Measurements from ENCODE around the gene TCIRG1. TPM values are rescaled to one million over a fixed set of nuclear protein-coding genes. Genes with fewer than 3 reads are reported as not detected.

TCIRG1 gene
- total RNA-seq, 5 donors from 2014 or later (not counting 1 experiment from before 2014, with no cell fraction given): 184 to 292 (median 246) TPM

DNA sequence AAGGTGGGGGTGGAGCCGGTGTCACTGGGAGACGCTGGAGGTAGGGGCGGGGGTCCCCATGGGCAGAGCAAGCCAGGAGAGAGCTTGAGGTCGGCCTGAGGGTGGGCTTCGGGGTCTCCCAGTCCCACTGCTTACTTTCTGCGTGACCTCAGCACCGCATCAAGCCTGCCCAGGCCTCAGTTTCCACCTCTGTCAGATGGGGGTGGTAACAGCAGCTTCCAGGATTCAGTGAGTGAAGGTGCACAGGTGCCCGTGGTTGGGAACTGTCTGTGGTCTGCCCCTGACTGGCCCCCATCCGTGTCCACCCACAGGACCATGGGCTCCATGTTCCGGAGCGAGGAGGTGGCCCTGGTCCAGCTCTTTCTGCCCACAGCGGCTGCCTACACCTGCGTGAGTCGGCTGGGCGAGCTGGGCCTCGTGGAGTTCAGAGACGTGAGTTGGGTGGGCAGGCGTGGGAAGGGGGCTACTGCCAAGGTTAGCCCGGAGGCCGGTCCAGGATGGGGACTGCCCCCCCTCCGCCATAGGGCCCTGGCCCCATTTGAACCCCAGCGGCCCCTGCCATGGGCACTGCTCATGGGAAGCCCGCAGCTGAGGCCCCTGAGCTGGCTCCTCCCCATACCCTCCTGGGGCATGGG is 2.2 kb downstream of the TCIRG1 start:
- peaks cover 6 to 38% of the 10 kb centered on the region in 2 donors for H3K36me3 ChIP-seq (ENCODE audit: control insufficient read depth in 2 of 2, extremely low read depth in 1 of 2, insufficient read depth in 1 of 2, low read length in 1 of 2)
- no peaks in the 10 kb centered on the region for H3K9me3 Mint-ChIP-seq
- ChIA-PET POLR2A (interaction anchor here in 1 of 2 donors (0.6 kb wide), 1 partner anchor 50 kb away, joined by 4 read pairs; no protein-coding TSS in a partner anchor), CTCF (no interaction called here)
- H3K4me1 Mint-ChIP-seq: peaks cover 21 to 32% (median 21%) of the 10 kb centered on the region in 3 donors
- peak overlapping the region; percentile 84 to 93 (median 89) for H3K4me3 Mint-ChIP-seq
- DNase-seq: no peak
- H3K27me3 Mint-ChIP-seq: no peaks in the 10 kb centered on the region
- WGBS (ENCODE audit: insufficient coverage): 78% methylated on average over 15 of the region's 23 CpGs
- H3K4me1 ChIP-seq (ENCODE audit: control insufficient read depth in 1 of 2, extremely low read depth in 1 of 2, insufficient read depth in 2 of 2, low read length in 2 of 2): peaks cover 4 to 67% of the 10 kb centered on the region in 2 experiments
- ATAC-seq (replicated peaks in 1 of 4): no peak
- H3K4me3 ChIP-seq (ENCODE audit: control insufficient read depth in 1 of 2, extremely low read depth in 1 of 2, low read length in 1 of 2): peak overlapping the region; percentile 60 to 93
- H3K27ac ChIP-seq (ENCODE audit: low read length): peak overlapping the region; percentile 79
- H3K9me3 ChIP-seq: no peaks in the 10 kb centered on the region
- peak overlapping the region; percentile 91 to 94 for H3K27ac Mint-ChIP-seq
- no peaks in the 10 kb centered on the region for H3K27me3 ChIP-seq (replicated peaks in 1 of 2; ENCODE audit: control insufficient read depth in 2 of 2, extremely low read depth in 1 of 2, insufficient read depth in 2 of 2, low read length in 1 of 2)
- H3K36me3 Mint-ChIP-seq: no peaks in the 10 kb centered on the region

DNA sequence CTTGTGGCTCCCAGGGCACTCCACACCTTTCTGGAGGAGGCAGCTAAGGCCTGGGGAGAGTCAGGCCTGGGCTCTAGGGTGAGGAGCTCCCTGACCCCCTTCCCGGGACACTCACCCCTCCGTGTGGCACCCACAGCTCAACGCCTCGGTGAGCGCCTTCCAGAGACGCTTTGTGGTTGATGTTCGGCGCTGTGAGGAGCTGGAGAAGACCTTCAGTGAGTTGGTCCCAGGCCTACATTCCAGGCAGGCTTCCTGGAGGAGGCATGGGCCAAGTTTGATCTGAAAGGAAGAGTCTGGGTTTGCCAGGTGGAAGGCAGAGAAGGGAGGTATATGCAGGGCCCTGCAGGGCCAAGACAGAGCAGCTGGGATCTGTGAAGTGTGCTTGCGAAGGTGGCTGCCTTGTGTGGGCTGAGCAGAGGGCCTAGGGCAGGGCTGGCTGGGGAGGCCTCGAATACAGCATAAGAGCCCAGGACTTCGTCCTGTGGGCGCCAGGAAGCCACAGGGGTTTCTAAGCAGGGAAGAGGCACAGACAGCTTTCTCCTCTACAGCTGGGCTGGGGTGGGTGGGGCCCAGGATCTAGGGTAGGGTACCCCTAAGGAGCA is 2.9 kb downstream of the TCIRG1 start:
- Histone ChIP-seq H3K4me3 (ENCODE audit: control insufficient read depth in 1 of 2, extremely low read depth in 1 of 2, low read length in 1 of 2) (no peak overlapping the region), H3K27me3 (replicated peaks in 1 of 2; ENCODE audit: control insufficient read depth in 2 of 2, extremely low read depth in 1 of 2, insufficient read depth in 2 of 2, low read length in 1 of 2) (no peaks in the 10 kb centered on the region), H3K36me3 (ENCODE audit: control insufficient read depth in 2 of 2, extremely low read depth in 1 of 2, insufficient read depth in 1 of 2, low read length in 1 of 2) (peaks cover 6 to 44% of the 10 kb centered on the region in 2 donors), H3K27ac (ENCODE audit: low read length) (peak overlapping the region; percentile 79), H3K9me3 (no peaks in the 10 kb centered on the region), H3K4me1 (ENCODE audit: control insufficient read depth in 1 of 2, extremely low read depth in 1 of 2, insufficient read depth in 2 of 2, low read length in 2 of 2) (peaks cover 4 to 61% of the 10 kb centered on the region in 2 experiments)
- H3K27ac Mint-ChIP-seq: peak overlapping the region; percentile 73 to 83
- no peaks in the 10 kb centered on the region for H3K9me3 Mint-ChIP-seq
- peaks cover 20 to 26% (median 20%) of the 10 kb centered on the region in 3 donors for H3K4me1 Mint-ChIP-seq
- peak overlapping the region in 2 of 3 donors; percentile 49 to 93 for H3K4me3 Mint-ChIP-seq
- ChIA-PET POLR2A (interaction anchor here in 1 of 2 donors (0.6 kb wide), 1 partner anchor 49 kb away, joined by 4 read pairs; no protein-coding TSS in a partner anchor), CTCF (no interaction called here)
- H3K27me3 Mint-ChIP-seq: no peaks in the 10 kb centered on the region
- ATAC-seq (replicated peaks in 1 of 4): no peak
- WGBS (ENCODE audit: insufficient coverage): 81% methylated on average over 10 of the region's 12 CpGs
- no peaks in the 10 kb centered on the region for H3K36me3 Mint-ChIP-seq
- DNase-seq: no peak

DNA sequence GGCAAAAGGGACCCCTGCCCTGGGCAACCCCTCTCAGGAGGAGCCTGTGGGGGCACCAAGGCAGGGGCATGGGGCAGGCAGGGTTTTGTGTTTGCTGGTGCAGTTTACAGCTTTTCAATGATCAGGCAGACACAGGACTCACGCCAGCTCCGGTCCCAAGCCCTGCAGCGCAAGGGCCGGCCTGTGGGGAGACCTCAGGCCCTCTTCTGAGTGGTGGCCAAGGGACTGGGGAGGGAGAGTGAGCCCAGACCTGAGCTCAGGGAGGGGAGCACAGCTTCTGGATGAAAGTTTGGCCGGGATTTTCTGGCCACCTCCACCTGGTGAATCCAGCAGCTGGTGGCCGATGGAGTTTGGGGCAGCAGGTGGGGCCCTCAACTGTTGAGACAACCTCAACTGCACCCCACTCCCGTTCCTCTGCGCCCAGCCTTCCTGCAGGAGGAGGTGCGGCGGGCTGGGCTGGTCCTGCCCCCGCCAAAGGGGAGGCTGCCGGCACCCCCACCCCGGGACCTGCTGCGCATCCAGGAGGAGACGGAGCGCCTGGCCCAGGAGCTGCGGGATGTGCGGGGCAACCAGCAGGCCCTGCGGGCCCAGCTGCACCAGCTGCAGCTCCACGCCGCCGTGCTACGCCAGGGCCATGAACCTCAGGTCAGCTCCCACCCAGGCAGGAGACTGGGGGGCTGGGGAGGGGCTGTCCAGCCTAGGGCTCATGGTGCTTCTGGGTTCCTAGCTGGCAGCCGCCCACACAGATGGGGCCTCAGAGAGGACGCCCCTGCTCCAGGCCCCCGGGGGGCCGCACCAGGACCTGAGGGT is 3.6 kb downstream of the TCIRG1 start:
- no peaks in the 10 kb centered on the region for H3K27me3 ChIP-seq (replicated peaks in 1 of 2; ENCODE audit: control insufficient read depth in 2 of 2, extremely low read depth in 1 of 2, insufficient read depth in 2 of 2, low read length in 1 of 2)

DNA sequence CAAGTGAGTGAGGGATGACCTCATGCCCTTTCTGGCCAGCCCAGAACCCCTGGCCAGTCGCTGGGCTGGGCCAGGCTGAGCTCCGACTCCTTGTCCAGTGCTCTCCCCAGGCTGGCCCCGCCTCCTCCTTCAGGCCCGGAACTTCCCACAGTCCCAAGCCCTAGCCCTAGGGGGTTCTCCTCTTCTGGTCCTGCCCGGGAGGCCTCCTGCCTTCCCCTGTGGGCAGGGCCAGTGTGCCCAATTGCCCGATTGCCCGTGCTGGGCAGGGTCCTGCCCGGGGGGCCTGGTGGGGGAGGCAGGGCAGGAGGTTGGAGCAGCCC is 4.2 kb downstream of the TCIRG1 start:
- Mint-ChIP-seq H3K4me1 (peaks cover 12 to 16% (median 12%) of the 10 kb centered on the region in 3 donors), H3K4me3 (no peak overlapping the region), H3K27ac (no peak overlapping the region), H3K27me3 (no peaks in the 10 kb centered on the region), H3K9me3 (no peaks in the 10 kb centered on the region), H3K36me3 (peaks cover 3% of the 10 kb centered on the region)
- ChIA-PET POLR2A (no interaction called here), CTCF (no interaction called here)
- no peaks in the 10 kb centered on the region for H3K27me3 ChIP-seq (replicated peaks in 1 of 2; ENCODE audit: control insufficient read depth in 2 of 2, extremely low read depth in 1 of 2, insufficient read depth in 2 of 2, low read length in 1 of 2)
- ATAC-seq (replicated peaks in 1 of 4) (no peak), DNase-seq (no peak)
- no peaks in the 10 kb centered on the region for H3K9me3 ChIP-seq
- H3K27ac ChIP-seq (ENCODE audit: low read length): no peak overlapping the region
- no peak overlapping the region for H3K4me3 ChIP-seq (ENCODE audit: control insufficient read depth in 1 of 2, extremely low read depth in 1 of 2, low read length in 1 of 2)
- H3K4me1 ChIP-seq (ENCODE audit: control insufficient read depth in 1 of 2, extremely low read depth in 1 of 2, insufficient read depth in 2 of 2, low read length in 2 of 2): peaks cover 4 to 48% of the 10 kb centered on the region in 2 experiments
- H3K36me3 ChIP-seq (ENCODE audit: control insufficient read depth in 2 of 2, extremely low read depth in 1 of 2, insufficient read depth in 1 of 2, low read length in 1 of 2): peaks cover 6 to 50% of the 10 kb centered on the region in 2 donors
- 92% methylated on average over 3 of the region's 8 CpGs for WGBS (ENCODE audit: insufficient coverage)

More for the DNA sequence above, 3.6 kb downstream of the TCIRG1 start:
- Histone ChIP-seq H3K4me3 (ENCODE audit: control insufficient read depth in 1 of 2, extremely low read depth in 1 of 2, low read length in 1 of 2) (no peak overlapping the region), H3K27ac (ENCODE audit: low read length) (no peak overlapping the region), H3K36me3 (ENCODE audit: control insufficient read depth in 2 of 2, extremely low read depth in 1 of 2, insufficient read depth in 1 of 2, low read length in 1 of 2) (peaks cover 6 to 47% of the 10 kb centered on the region in 2 donors), H3K9me3 (no peaks in the 10 kb centered on the region), H3K4me1 (ENCODE audit: control insufficient read depth in 1 of 2, extremely low read depth in 1 of 2, insufficient read depth in 2 of 2, low read length in 2 of 2) (peaks cover 4 to 54% of the 10 kb centered on the region in 2 experiments)
- POLR2A ChIA-PET: no interaction called here
- no peak for DNase-seq
- H3K27ac Mint-ChIP-seq: peak overlapping the region in 1 of 2 donors; percentile 64
- CTCF ChIA-PET: no interaction called here
- H3K9me3 Mint-ChIP-seq: no peaks in the 10 kb centered on the region
- H3K4me3 Mint-ChIP-seq: peak overlapping the region in 1 of 3 donors; percentile 93
- WGBS (ENCODE audit: insufficient coverage): 98% methylated on average over 18 of the region's 27 CpGs
- ATAC-seq (replicated peaks in 1 of 4): no peak
- peaks cover 13 to 19% (median 13%) of the 10 kb centered on the region in 3 donors for H3K4me1 Mint-ChIP-seq
- no peaks in the 10 kb centered on the region for H3K27me3 Mint-ChIP-seq
- H3K36me3 Mint-ChIP-seq: peaks cover 2% of the 10 kb centered on the region

DNA sequence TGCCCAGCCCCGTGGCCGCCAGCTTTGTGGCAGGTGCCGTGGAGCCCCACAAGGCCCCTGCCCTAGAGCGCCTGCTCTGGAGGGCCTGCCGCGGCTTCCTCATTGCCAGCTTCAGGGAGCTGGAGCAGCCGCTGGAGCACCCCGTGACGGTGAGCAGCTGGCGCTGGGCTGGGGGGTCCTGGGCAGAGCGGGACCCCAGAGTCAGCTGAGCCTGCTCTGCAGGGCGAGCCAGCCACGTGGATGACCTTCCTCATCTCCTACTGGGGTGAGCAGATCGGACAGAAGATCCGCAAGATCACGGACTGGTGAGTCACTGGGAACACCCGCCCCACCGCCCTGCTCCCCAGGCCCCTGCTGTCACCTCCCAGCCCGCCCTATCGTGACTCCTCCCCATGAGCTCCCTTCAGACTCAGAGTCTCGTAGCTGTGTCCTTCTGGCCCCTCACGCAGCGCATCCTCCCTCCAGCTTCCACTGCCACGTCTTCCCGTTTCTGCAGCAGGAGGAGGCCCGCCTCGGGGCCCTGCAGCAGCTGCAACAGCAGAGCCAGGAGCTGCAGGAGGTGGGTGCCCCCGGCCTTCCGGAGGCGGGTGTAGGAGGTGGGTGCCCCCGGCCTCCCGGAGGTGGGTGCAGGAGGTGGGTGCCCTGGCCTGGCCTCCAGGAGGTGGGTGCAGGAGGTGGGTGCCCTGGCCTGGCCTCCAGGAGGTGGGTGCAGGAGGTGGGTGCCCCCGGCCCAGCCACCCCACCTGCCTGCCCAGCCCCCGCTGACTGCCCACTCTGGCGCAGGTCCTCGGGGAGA is 4.7 kb downstream of the TCIRG1 start:
- Histone ChIP-seq H3K36me3 (ENCODE audit: control insufficient read depth in 2 of 2, extremely low read depth in 1 of 2, insufficient read depth in 1 of 2, low read length in 1 of 2) (peaks cover 6 to 53% of the 10 kb centered on the region in 2 donors), H3K9me3 (no peaks in the 10 kb centered on the region), H3K4me3 (ENCODE audit: control insufficient read depth in 1 of 2, extremely low read depth in 1 of 2, low read length in 1 of 2) (no peak overlapping the region), H3K27ac (ENCODE audit: low read length) (no peak overlapping the region), H3K4me1 (ENCODE audit: control insufficient read depth in 1 of 2, extremely low read depth in 1 of 2, insufficient read depth in 2 of 2, low read length in 2 of 2) (peaks cover 2 to 43% of the 10 kb centered on the region in 2 experiments), H3K27me3 (replicated peaks in 1 of 2; ENCODE audit: control insufficient read depth in 2 of 2, extremely low read depth in 1 of 2, insufficient read depth in 2 of 2, low read length in 1 of 2) (no peaks in the 10 kb centered on the region)
- 93% methylated on average over 28 of the region's 36 CpGs for WGBS (ENCODE audit: insufficient coverage)
- Mint-ChIP-seq H3K9me3 (no peaks in the 10 kb centered on the region), H3K4me1 (peaks cover 12 to 16% (median 12%) of the 10 kb centered on the region in 3 donors), H3K27me3 (no peaks in the 10 kb centered on the region), H3K36me3 (peaks cover 3% of the 10 kb centered on the region), H3K4me3 (no peak overlapping the region), H3K27ac (no peak overlapping the region)
- no peak for ATAC-seq (replicated peaks in 1 of 4)
- CTCF ChIA-PET: no interaction called here
- POLR2A ChIA-PET: interaction anchor here in 1 of 2 donors (0.7 kb wide), 1 partner anchor 80 kb away, joined by 6 read pairs; no protein-coding TSS in a partner anchor
- DNase-seq: no peak

Data from T-cell (primary cell).